HG02970 (cell line): Measurements from ENCODE around the gene CABLES1.
"Not testable (repeated sequence)": the region's sequence is repeated elsewhere in the genome, so short reads cannot be mapped to it uniquely, and the experiment has no call there.

Experiments
- ATAC-seq: cut with Tn5 transposase; IDR thresholded peaks from one replicate; pipeline ENCODE4 v1.9.1; 2021; ENCODE audit warnings: mild to moderate bottlenecking, moderate library complexity, moderate number of reproducible peaks; ENCODE audit not compliant: unreplicated experiment, low FRiP score

CABLES1 gene

GRCh38 chr18:23134780-23135549 lies at the start of gene CABLES1:
Gene CABLES1, plus strand, starts transcription at chr18:23135485. Its CDS starts 278 bp downstream, at chr18:23135763.
- no peak for ATAC-seq

- no peak for ATAC-seq
These were observed 47.9 kb upstream of the CABLES1 start for GRCh38 chr18:23087352-23087751.

- no peak for ATAC-seq
These were observed 47.0 kb upstream of the CABLES1 start for GRCh38 chr18:23088310-23088709.

GRCh38 chr18:23091017-23091993 lies 44.0 kb upstream of the CABLES1 start:
- not testable (repeated sequence) for ATAC-seq

- ATAC-seq = no peak
These were observed 43.2 kb upstream of the CABLES1 start for GRCh38 chr18:23092121-23092520.

GRCh38 chr18:23093130-23093529 lies 42.2 kb upstream of the CABLES1 start:
- not testable (repeated sequence) for ATAC-seq

GRCh38 chr18:23093772-23094171 lies 41.5 kb upstream of the CABLES1 start:
- no peak for ATAC-seq

- ATAC-seq = no peak
These were observed 40.7 kb upstream of the CABLES1 start for GRCh38 chr18:23094411-23095190.

GRCh38 chr18:23095463-23095862 lies 39.8 kb upstream of the CABLES1 start:
- ATAC-seq = no peak

- not testable (repeated sequence) for ATAC-seq
These were observed 38.3 kb upstream of the CABLES1 start for GRCh38 chr18:23097016-23097415.

GRCh38 chr18:23099621-23100020 lies 35.7 kb upstream of the CABLES1 start:
- no peak for ATAC-seq

- no peak for ATAC-seq
These were observed 33.3 kb upstream of the CABLES1 start for GRCh38 chr18:23101861-23102432.

- ATAC-seq = no peak
These were observed 32.6 kb upstream of the CABLES1 start for GRCh38 chr18:23102493-23103261.

GRCh38 chr18:23103449-23103848 lies 31.8 kb upstream of the CABLES1 start:
- no peak for ATAC-seq

GRCh38 chr18:23105030-23105429 lies 30.3 kb upstream of the CABLES1 start:
- ATAC-seq = no peak

GRCh38 chr18:23105581-23106219 lies 29.6 kb upstream of the CABLES1 start:
- ATAC-seq = no peak

GRCh38 chr18:23106575-23106974 lies 28.7 kb upstream of the CABLES1 start:
- no peak for ATAC-seq

- ATAC-seq = no peak
These were observed 27.6 kb upstream of the CABLES1 start for GRCh38 chr18:23107718-23108117.

- no peak for ATAC-seq
These were observed 26.8 kb upstream of the CABLES1 start for GRCh38 chr18:23108496-23108895.
